ENCODE data around the gene R3HDML. TPM values are rescaled to one million over a fixed set of nuclear protein-coding genes. Genes with fewer than 3 reads are reported as not detected.

The R3HDML gene
- total RNA-seq, 1 experiment from 2014 or later: not detected

DNA sequence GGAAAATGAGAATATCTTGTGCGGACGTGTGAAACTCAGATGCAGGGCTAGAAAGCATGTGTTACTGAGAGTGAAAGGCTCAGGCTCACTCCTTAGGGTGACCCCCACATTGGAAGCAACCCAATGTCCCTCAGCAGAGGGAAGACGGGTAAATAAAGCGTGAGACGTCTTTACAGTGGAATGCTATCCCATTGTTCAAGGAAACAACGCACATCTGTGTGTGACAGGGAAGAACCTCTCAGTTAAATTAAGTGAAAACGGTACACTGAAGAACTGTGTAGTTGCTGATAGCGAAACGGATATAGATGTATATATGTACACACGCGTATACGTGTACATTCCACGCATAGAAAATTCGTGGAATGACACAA is 19.5 kb downstream of the R3HDML start:
- BruUV-seq (replicated peaks): no TSS peak
- DNase-seq: no peak
- Mint-ChIP-seq H3K27ac (ENCODE audit: unreplicated experiment) (peak overlapping the region; percentile 97), H3K36me3 (ENCODE audit: insufficient read depth, unreplicated experiment) (peaks cover 22% of the 10 kb centered on the region), H3K9me3 (ENCODE audit: low read depth, unreplicated experiment) (no peaks in the 10 kb centered on the region), H3K4me1 (ENCODE audit: low read depth, unreplicated experiment) (peaks cover 35% of the 10 kb centered on the region), H3K27me3 (ENCODE audit: unreplicated experiment) (no peaks in the 10 kb centered on the region), H3K4me3 (ENCODE audit: low read depth, unreplicated experiment) (peak overlapping the region; percentile 98)
- TF ChIP-seq CTCF (IDR thresholded peaks at IDR 0.05; ENCODE audit: unreplicated experiment): no peak
- intact Hi-C loops (cut with micrococcal nuclease; ENCODE audit: unreplicated experiment): no loop called here
- CTCF ChIA-PET: interaction anchor here (0.6 to 1.3 kb wide), 6 partner anchors 12 to 327 kb away, joined by 3 to 5 read pairs (median 4); partner anchors contain the start of gene TTPAL

DNA sequence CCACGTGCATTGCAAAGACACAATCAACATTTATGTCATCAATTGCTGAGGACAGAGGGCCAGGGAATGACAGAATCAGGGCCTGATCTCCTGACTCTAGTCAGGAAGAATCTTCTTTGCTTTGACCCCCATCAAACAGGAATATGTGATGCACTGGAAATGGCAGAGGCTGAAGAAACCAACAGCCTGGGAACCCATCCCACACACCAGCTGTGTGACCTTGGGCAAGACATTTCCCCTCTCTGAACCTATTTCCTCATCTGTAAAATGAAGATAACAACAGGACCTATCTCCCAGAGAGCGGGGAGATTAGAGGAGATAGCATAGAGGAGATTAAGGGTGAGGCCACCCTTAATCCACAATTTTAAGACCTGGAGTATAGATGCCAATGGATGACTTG is 20.2 kb downstream of the R3HDML start:
- intact Hi-C loops (cut with micrococcal nuclease; ENCODE audit: unreplicated experiment): no loop called here
- no peak for DNase-seq
- TF ChIP-seq CTCF (IDR thresholded peaks at IDR 0.05; ENCODE audit: unreplicated experiment): no peak
- CTCF ChIA-PET: no interaction called here
- Mint-ChIP-seq H3K36me3 (ENCODE audit: insufficient read depth, unreplicated experiment) (peaks cover 22% of the 10 kb centered on the region), H3K4me3 (ENCODE audit: low read depth, unreplicated experiment) (peak overlapping the region; percentile 98), H3K27me3 (ENCODE audit: unreplicated experiment) (no peaks in the 10 kb centered on the region), H3K27ac (ENCODE audit: unreplicated experiment) (peak overlapping the region; percentile 97), H3K4me1 (ENCODE audit: low read depth, unreplicated experiment) (peaks cover 35% of the 10 kb centered on the region), H3K9me3 (ENCODE audit: low read depth, unreplicated experiment) (no peaks in the 10 kb centered on the region)
- no TSS peak for BruUV-seq (replicated peaks)

DNA sequence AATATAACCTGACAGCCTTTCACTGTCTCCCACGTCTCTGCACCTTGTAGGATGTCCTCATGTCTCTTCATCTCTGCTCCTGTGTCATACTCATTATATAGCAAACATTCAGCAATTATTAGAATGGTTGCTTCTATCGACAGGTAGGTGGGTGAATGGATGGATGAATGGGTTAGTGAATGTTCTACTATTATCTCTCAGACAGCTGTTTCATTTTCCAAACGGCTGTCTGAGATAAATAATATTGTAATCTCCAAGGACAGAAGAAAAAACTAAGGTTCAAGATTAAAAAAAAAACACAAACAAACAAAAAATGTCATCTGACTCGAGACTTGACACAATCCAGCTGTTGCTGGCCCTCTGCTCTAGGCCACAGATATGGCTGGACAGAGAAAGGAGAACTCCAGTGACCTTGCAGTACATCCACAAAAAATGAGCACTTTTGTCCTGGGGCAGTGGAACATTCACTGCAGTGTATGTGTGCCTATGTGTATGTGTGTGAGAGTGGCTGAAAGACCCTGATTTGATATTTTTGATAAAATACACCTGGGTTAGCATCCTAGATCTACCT is 20.8 kb downstream of the R3HDML start:
- H3K27me3 Mint-ChIP-seq (ENCODE audit: unreplicated experiment): no peaks in the 10 kb centered on the region
- no peak for TF ChIP-seq CTCF (IDR thresholded peaks at IDR 0.05; ENCODE audit: unreplicated experiment)
- H3K9me3 Mint-ChIP-seq (ENCODE audit: low read depth, unreplicated experiment): no peaks in the 10 kb centered on the region
- H3K4me1 Mint-ChIP-seq (ENCODE audit: low read depth, unreplicated experiment): peaks cover 35% of the 10 kb centered on the region
- CTCF ChIA-PET: interaction anchor here (0.7 kb wide), 1 partner anchor 38 kb away, joined by 3 read pairs; no protein-coding TSS in a partner anchor
- intact Hi-C loops (cut with micrococcal nuclease; ENCODE audit: unreplicated experiment): no loop called here
- H3K4me3 Mint-ChIP-seq (ENCODE audit: low read depth, unreplicated experiment): peak overlapping the region; percentile 98
- no peak overlapping the region for H3K27ac Mint-ChIP-seq (ENCODE audit: unreplicated experiment)
- H3K36me3 Mint-ChIP-seq (ENCODE audit: insufficient read depth, unreplicated experiment): peaks cover 22% of the 10 kb centered on the region
- DNase-seq: no peak
- BruUV-seq (replicated peaks): no TSS peak

DNA sequence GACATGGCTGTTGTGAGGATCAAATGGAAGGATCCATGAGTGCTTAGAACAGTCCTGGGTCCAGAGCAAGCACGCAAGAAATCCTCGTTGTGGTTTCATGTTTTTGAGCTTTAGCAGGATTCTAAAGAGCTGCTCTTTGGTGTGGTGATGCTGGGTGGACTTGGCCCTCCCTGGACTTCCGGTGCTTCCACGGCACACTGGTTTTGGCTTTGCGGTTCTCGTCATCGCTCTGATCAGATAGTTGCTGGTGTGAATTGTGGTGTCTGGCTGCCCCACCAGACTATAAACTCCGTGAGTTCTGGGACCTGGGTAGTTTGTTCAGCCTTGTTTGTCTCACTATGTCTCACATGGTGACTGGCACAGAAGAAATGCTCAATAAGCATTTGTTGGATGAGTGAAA is 21.9 kb downstream of the R3HDML start:
- Mint-ChIP-seq H3K4me3 (ENCODE audit: low read depth, unreplicated experiment) (no peak overlapping the region), H3K36me3 (ENCODE audit: insufficient read depth, unreplicated experiment) (peaks cover 22% of the 10 kb centered on the region), H3K4me1 (ENCODE audit: low read depth, unreplicated experiment) (peaks cover 35% of the 10 kb centered on the region), H3K9me3 (ENCODE audit: low read depth, unreplicated experiment) (no peaks in the 10 kb centered on the region), H3K27me3 (ENCODE audit: unreplicated experiment) (no peaks in the 10 kb centered on the region), H3K27ac (ENCODE audit: unreplicated experiment) (no peak overlapping the region)
- CTCF ChIA-PET: no interaction called here
- intact Hi-C loops (cut with micrococcal nuclease; ENCODE audit: unreplicated experiment): no loop called here
- no peak for TF ChIP-seq CTCF (IDR thresholded peaks at IDR 0.05; ENCODE audit: unreplicated experiment)
- no peak for DNase-seq
- BruUV-seq (replicated peaks): no TSS peak
